ENCODE results near the gene NOM1.
"Not testable (repeated sequence)": the region's sequence is repeated elsewhere in the genome, so short reads cannot be mapped to it uniquely, and the experiment has no call there.

GRCh38 chr7:156900093-156900492 is 49.4 kb upstream of the NOM1 start:
- not testable (repeated sequence) for TF ChIP-seq CTCF (IDR thresholded peaks at IDR 0.05); ZFX (IDR thresholded peaks at IDR 0.05; ENCODE audit: borderline replicate concordance)
